NCI-H1436 treated with DMSO at 0.1 percent for 48 hours (cell line): Measurements from ENCODE around the gene ADAMTSL1.

Experiments used
- DNase-seq: peaks from one replicate; lab custom pipeline; 2025; lab: John Stamatoyannopoulos, UW

The ADAMTSL1 gene

GRCh38 chr9:18501949-18502348 lies 28.0 kb downstream of the ADAMTSL1 start:
- no peak for DNase-seq

- DNase-seq: no peak
Observed at GRCh38 chr9:18502546-18502945, 28.6 kb downstream of the ADAMTSL1 start.

- no peak for DNase-seq
Observed at GRCh38 chr9:18504707-18505106, 30.8 kb downstream of the ADAMTSL1 start.

- no peak for DNase-seq
Observed at GRCh38 chr9:18507151-18507550, 33.2 kb downstream of the ADAMTSL1 start.

GRCh38 chr9:18516514-18516913 lies 42.6 kb downstream of the ADAMTSL1 start:
- DNase-seq: no peak

GRCh38 chr9:18516965-18517364 lies 43.0 kb downstream of the ADAMTSL1 start:
- no peak for DNase-seq

GRCh38 chr9:18520416-18521047 lies 46.6 kb downstream of the ADAMTSL1 start:
- no peak for DNase-seq

GRCh38 chr9:18526685-18527084 lies 52.7 kb downstream of the ADAMTSL1 start:
- no peak for DNase-seq

- no peak for DNase-seq
Observed at GRCh38 chr9:18531136-18532065, 57.4 kb downstream of the ADAMTSL1 start.

GRCh38 chr9:18534611-18535010 lies 60.7 kb downstream of the ADAMTSL1 start:
- no peak for DNase-seq

- no peak for DNase-seq
Observed at GRCh38 chr9:18536554-18536953, 62.6 kb downstream of the ADAMTSL1 start.

GRCh38 chr9:18539203-18539693 lies 65.3 kb downstream of the ADAMTSL1 start:
- no peak for DNase-seq

GRCh38 chr9:18542837-18543405 lies 69.0 kb downstream of the ADAMTSL1 start:
- DNase-seq: no peak

- no peak for DNase-seq
Observed at GRCh38 chr9:18543406-18544192, 69.6 kb downstream of the ADAMTSL1 start.

GRCh38 chr9:18544456-18544855 lies 70.5 kb downstream of the ADAMTSL1 start:
- no peak for DNase-seq

GRCh38 chr9:18545636-18546360 lies 71.8 kb downstream of the ADAMTSL1 start:
- no peak for DNase-seq

- no peak for DNase-seq
Observed at GRCh38 chr9:18548456-18548855, 74.5 kb downstream of the ADAMTSL1 start.

GRCh38 chr9:18549772-18550171 lies 75.8 kb downstream of the ADAMTSL1 start:
- no peak for DNase-seq

- DNase-seq: no peak
Observed at GRCh38 chr9:18550286-18550685, 76.3 kb downstream of the ADAMTSL1 start.

GRCh38 chr9:18554244-18554643 lies 80.3 kb downstream of the ADAMTSL1 start:
- DNase-seq: no peak
